Activated T-helper 1 cell treated with anti-CD3 and anti-CD28 coated beads, Interleukin-2, amount 50 U/mL, for 16 hours (primary cell): ENCODE measurements around the gene PSMD13.
A peak's percentile ranks its signal among the peaks of the same experiment; 100 is the strongest.
"Not testable (repeated sequence)": the region's sequence is repeated elsewhere in the genome, so short reads cannot be mapped to it uniquely, and the experiment has no call there.

Experiments used
- DNase-seq, 2 donors: peaks; one replicate each; pipeline ENCODE4 v3.0.0-alpha.2; 2020; ENCODE audit warnings: low read depth in 1 of 2, low spot score in 1 of 2

Gene PSMD13

DNA sequence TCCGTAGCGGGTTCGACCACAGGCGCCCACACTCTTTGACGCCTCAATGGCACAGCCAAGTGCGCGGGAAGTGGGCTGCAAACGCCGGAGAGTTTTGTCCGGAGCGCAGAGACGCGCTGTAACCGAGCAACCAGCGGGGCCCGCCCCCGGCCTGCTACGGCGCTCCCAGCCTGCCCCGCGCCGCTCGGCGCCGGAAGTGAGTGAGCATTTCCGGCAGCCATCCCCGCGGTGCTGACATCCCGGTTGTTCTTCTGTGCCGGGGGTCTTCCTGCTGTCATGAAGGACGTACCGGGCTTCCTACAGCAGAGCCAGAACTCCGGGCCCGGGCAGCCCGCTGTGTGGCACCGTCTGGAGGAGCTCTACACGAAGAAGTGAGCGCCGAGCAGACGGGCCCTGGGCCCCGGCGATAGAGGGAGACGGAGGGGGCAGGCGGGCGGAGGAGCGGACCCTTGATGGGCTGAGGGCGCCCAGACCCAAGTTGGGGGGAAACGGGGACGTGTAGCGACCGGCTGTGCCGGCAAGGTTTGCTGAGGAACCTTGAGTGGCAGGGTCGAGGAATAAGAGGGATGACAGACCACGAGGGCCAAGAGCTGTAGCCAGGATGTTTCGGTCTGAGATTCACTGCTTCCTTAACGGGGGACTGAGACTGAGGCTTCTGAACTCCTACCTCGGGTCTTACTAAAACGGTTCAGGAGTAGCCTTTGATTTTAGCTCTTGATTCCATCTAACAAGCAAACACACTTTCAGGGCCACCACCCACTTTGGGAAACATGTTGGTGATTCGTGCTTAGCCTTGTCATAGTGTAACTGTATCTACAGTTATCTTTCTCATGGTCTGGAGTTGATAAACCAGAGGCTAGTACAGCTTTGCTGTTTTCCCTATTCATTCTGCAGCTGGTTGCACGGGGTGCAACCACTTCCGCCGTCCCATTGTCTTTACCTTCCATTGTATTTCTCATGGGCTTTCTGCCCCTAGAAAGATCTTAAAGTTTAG is at the start of gene PSMD13:
TSS of gene PSMD13 (plus strand) at position 203 of the 994 bp plus-strand sequence. CDS start at position 277, 74 bp downstream.
- peak; percentile 75 to 84 for DNase-seq

DNA sequence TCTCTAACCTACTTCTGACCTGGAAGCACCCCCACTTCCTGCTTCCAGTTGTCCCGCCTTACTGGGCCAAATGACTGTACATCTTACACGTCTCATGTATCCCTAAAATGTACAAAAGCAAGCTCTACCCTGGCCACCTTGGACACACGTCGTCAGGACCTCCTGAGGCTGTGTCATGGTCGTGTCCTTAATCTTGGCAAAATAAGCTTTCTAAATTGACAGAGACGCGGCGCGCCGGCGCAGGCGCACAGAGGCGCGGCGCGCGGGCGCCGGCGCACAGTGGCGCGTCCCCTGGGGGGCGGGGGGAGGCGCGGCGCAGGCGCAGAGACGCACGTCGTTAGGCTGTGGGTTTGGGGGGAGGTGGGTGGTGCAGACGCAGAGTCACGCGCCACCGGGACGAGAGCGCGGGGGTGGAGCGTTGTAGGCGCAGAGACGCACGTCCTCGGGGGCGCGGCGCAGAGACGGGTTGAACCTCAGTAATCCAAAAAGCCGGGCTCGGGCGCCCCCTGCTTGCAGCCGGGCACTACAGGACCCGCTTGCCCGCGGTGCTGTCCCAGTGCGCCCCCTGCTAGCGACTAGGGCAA is 47.5 kb upstream of the PSMD13 start:
- not testable (repeated sequence) for DNase-seq

DNA sequence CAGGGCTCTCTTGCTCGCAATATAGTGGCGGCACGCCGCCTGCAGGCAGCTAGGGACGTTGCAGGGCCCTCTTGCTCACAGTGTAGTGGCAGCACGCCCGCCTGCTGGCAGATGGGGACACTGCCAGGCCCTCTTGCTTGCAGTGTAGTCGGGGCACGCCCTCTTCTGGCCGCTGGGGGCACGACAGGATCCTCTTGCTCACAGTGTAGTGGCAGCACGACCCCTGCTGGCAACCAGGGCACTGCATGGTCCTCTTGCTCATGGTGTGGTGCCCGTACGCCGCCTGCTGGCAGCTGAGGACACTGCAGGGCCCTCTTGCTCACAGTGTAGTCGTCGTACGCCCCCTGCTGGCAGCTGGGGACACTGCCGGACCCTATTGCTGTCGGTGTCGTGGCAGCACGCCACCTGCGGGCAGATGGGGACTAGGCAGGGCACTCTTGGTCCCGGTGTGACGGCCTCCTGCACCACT is 46.9 kb upstream of the PSMD13 start:
- DNase-seq = not testable (repeated sequence)

DNA sequence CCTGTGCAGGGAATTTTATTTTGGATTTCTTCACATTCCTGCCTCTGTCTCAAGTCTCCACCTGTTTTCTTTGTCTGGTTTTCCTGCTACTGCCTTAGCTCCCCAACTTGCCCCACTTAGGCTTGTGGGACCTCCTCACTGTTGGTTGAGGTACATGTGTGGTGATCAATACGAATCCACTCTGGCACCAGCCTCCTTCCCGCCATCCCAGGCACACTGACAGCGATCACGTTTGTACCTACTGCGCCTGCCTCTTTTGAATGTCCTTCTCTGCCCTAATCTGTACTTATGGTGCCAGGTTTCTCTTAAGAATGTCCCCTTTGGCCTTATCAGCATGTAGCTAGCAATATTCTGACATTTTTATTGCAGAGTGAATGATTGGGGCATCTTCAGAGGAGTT is 46.2 kb upstream of the PSMD13 start:
- not testable (repeated sequence) for DNase-seq

DNA sequence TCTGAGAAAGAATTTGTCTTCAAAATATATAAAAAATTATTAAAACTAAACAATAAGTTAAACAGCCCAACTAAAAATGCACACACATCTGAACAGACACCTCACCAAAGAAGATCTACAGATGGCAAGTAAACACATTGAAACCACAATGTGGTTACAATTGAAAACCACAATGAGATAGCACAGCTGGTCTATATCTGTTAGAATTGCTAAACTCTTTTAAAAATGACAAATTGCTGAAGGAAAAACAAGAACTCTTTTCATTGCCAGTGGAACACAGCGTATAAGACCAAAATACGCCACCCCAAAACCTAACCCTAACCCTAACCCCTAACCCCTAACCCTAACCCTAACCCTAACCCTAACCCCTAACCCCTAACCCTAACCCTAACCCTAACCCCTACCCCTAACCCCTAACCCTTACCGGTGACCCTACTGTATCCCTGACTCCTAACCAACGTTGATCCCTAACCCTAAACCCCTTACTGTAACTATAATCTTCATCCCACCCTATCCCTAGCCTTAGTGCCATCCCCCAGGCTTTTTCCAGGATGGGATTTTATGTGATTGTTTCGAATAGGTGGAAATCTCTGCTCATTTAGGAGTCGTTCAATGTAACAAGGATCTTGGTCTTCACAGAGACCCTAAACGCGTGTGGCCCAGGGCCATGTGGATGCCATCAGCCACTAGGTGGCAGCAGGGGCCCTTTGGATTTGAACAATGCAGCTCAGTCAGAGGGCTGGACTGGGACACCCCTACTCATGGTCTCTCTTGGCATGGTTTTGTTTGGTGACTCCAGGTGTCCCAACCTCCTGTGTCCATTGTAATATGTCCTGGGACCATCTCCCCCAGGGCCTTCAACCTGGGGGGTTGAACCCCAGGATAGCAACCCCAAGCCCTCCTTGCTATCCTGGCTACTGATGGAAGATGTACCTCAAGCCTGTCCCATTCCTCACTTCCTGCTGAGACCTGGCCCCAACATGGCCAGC is 45.0 kb upstream of the PSMD13 start:
- DNase-seq = peak; percentile 5 to 54

DNA sequence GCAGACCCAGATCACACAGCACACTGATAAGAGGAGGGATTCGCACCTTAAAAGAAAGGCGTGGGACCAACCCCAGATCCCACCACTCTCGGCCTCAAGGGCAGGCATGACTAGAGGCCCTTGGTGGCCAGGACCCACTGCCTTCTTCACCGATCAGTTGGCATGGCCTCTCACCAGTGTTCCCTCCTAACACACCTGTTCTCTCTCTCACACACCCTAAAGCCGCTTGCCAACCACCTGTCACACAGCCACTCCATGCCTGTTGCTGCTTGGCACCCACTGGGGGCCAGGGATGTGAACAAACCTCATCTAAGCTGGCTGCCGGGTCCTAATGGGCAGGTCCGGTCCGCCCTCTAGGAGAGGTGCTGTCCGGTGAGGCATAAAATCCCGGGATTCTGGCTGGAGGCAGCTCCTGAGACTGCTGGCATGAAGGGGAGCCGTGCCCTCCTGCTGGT is 44.1 kb upstream of the PSMD13 start, which contains the start of gene SCGB1C1:
TSS of gene SCGB1C1 (plus strand) at position 405 of the 455 bp plus-strand sequence. CDS start at position 427, 22 bp downstream.
- not testable (repeated sequence) for DNase-seq

DNA sequence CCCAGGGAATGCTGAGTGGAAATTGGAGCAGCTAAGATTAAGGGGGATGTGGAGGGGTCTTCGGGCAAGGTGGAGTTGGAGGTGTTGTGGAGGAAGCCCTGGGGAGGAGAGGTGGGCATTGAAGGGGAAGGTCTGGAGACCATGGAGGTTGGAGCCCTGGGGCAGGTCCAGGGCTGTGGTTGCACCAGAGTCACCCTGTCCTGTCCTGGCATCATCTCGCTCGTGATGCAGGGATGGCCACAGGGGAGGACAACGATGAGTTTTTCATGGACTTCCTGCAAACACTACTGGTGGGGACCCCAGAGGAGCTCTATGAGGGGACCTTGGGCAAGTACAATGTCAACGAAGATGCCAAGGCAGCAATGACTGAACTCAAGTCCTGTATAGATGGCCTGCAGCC is 43.3 kb upstream of the PSMD13 start:
- not testable (repeated sequence) for DNase-seq

DNA sequence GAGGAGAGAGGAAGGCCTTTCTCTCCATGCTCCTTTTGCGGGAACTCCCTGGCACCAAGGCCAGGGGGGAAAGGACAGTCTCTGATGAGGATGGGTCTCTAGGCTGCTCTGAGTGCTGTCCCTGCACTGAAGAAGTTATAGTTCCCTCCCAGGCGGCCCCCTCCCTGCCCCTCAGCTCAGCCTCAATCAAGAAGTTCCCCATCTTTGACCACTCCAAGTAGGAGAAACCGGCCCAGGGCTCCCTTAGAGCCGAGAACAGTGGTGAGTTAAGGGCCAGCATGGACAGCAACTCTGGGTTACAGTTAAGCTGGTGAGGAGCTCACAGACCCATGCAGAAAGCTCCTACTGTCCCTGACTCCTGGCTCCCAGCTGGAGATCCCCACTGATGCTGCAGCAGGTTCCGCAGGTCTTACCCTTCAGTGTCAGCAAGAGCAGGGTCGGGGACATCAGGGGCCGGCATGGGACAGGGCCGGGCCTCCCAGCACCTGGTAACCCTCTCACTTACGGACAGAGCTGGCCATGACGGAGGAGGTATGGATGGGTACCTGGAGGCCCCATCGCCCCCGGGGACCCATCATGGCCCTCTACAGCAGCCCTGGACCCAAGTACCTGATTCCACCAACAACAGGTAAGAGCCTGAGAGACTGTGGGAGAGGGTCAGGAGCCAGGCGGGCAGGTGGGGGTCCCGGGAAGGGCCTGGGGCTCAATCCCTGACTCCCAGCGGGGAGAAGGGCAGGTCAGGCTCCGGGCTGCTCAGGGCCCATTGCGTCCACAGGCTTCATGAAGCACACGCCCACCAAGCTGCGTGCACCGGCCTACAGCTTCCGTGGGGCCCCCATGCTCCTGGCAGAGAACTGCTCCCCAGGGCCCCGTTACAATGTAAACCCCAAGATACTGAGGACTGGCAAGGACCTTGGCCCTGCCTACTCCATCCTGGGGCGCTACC is 39.7 kb upstream of the PSMD13 start:
- DNase-seq = no peak

DNA sequence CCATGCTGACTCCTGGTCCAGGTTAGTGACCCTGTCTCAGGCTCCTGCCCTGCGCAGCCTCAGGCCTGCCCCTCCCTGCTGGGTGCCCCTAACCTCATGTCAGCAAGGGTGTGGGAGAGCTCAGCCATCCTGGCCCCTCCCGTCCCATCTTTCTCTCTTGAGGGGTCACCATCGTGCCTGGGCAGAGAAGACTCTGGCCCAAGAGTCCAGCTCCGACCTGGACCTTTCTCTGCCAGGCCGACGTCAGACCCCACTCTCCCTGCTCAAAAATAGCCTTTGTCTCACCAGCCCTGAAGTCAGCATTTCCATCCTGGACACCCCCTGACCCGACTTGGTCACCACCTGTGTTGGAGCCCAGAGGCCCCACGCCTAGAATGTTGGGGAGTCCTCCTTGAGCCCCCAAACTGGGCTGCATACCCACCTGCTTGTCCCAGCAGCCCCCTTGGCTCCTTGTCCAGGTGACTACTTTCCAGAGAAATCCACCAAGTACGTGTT is 39.0 kb upstream of the PSMD13 start:
- DNase-seq = no peak

DNA sequence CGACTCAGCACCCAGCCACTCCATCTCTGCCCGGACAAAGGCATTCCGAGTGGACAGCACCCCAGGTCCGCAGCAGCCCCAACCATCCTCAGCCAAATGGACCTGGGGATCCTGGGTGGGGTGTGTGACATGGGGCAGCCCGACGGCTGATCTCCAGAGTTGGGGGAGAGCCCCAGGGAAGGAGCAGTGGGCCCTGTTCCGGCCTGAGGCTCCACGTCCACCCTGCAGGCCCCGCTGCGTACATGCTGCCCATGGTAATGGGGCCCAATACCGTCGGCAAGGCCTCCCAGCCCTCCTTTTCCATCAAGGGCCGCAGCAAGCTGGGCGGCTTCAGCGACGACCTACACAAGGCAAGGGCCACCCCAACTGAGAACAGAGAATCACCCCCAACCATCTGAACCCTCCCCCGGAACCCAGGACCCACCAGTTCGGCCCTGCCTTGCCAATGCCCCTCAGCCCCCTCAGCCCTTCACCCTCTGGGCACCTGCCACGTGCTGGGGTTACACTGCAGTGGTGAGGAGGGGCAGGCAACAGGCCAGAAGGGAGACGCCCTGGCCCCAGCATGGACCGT is 38.5 kb upstream of the PSMD13 start:
- DNase-seq = no peak

DNA sequence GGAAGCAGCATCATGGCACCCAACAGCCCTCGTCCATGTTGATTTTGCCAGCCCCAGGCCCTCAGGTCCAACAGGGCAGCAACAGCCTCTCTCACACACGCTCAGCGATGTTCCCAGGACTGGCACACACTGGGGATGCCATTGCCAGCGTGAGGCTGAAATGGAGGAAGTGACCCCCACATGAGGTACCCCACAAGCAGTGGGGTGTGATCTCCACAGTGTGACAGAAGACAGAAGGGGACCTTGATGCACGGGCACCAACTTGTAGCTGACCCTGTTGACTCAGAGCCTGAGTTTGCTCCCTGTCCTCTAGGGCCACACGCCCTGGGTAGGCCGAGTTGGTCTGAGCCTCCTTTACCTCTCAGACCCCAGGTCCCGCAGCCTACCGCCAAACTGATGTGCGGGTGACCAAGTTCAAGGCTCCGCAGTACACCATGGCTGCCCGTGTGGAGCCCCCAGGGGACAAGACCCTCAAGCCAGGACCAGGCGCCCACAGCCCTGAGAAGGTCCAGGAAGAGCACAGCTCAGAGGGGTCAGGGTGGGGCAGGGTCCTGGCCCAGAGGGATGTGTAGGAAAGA is 37.7 kb upstream of the PSMD13 start:
- DNase-seq = no peak

DNA sequence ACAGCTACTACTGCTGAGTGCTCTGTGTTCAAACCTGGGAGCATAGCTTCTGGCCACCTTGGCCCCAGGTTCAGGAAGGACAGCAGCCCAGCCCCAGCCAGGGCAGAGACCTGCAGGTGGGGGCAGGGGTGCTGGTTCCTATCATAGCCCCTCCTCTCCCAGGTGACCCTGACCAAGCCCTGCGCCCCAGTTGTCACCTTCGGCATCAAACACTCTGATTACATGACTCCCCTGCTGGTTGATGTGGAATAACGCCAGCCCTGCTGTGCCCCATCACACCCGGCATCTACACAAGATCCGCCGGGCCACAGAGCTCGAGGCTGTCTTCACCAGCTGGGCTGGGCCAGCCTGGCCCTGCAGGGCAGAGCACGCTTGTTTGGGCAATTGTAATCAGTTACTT is 37.0 kb upstream of the PSMD13 start:
- DNase-seq = no peak

DNA sequence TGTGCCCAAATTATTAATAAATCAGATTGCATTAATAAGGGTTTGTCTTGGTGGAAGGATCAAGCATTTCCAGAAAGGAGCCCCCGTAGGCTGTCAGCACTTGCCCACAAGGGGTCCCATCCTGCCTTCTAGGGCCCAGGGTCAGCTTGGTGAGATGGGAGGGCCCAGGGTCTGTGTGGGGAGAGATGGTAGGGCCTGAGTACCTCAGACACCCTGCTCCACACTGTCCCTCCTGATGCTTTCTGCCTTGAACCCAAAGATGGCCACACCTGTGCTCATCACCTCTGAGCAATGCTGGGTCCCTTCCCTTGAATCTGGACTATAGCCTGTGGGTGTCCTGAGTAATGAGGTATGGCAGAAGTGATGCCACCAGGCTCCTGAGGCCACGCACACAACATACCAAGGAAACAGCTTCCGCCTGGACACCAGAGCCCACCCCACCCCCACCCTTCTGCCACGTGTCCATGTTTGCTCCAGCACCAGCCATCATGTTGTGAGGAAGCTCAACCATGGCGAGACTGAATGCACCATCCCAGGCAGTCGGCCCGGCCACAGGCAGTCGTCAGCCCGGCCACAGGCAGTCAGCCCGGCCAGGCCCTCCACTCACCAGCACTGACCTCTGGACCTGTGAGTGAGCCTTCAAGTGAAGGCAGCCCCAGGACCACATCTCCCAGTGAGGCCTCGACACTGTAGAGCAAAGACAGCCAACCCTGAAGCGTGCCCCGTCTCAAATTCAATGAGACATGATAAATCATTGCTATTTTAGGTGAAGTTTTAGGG is 36.4 kb upstream of the PSMD13 start:
- DNase-seq = no peak

DNA sequence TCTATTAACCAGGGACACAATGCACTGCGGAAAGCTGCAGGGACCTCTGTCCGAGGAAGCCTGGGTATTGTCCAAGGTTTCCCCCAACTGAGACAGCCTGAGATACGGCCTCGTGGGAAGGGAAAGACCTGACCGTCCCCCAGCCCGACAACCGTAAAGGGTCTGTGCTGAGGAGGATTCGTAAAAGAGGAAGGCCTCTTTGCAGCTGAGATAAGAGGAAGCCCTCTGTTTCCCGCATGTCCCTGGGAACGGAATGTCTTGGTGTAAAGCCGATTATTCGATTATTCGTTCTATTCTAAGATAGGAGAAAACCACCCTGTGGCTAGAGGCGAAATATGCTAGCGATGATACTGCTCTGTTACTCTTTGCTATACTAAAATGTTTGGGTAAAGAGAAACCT is 34.8 kb upstream of the PSMD13 start:
- no peak for DNase-seq

DNA sequence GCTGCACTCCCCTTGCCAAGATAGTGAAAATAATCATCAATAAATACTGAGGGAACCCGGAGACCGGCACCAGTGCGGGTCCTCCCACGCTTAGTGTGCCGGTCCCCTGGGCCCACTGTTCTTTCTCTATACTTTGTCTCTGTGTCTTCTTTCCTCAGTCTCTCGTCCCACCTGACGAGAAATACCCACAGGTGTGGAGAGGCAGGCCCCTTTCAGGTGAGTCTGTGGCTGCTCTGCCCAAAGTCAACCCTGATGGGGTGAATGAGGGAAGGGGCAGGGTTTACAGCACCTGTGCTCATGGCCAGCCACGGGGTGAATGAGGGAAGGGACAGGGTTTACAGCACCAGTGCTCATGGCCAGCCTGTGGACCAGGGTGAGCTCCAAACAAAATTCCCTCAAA is 34.3 kb upstream of the PSMD13 start:
- no peak for DNase-seq

DNA sequence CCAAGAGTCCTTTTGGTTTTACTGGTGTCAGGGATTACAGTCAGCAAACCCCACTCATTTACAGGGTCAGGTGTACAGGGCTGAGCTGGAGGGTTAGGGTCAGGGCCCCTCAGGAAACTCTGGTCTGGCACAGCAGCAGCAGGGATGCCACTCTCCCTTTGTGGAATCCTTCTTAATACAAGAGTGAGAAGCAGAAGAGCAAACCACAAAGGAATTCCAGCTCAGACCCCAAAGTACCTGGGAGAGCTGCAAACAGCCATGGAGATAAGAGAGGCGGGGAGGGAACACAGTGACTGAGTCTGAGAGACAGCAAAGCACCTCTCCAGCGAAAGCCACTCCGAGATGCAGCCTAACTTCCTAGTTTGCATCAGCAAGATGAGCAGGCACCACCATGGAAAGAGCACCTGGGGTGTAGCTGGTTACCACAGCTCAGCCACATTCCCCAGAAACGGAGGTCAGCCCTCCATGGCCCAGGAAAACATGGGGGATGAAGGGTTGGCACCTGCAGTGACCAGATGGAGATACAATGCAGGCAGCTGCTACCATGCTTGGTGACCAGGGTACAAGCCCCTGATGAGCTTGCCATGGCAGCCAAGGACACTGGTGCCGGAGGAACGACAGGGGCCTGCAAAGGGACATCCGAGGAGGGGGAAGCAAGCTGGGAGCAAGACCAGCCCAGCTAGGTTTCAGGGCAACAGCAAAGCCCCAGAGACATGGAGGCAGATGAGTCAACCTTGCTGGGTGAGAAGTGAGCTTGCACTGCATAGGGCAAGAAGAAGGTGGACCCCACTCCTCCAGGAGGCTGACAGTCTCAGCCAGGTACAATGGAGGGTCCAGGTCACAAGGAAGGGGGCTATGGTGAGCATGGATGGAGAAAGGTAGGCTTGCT is 33.5 kb upstream of the PSMD13 start:
- DNase-seq = no peak
